ENCODE data around the gene PIP. TPM values are rescaled to one million over a fixed set of nuclear protein-coding genes. Genes with fewer than 3 reads are reported as not detected.
"Not testable (repeated sequence)": the region's sequence is repeated elsewhere in the genome, so short reads cannot be mapped to it uniquely, and the experiment has no call there.

The PIP gene
- total RNA-seq = not detected

- intact Hi-C loops (cut with DNase I) = no loop called here
- no peak for TF ChIP-seq CTCF (IDR thresholded peaks at IDR 0.05)
- DNase-seq (ENCODE audit: low spot score in 2 of 2) = no peak
These were observed at the start of gene PIP for GRCh38 chr7:143131781-143132180. TSS of gene PIP (plus strand) at chr7:143132077. CDS start at chr7:143132117, 40 bp downstream.

GRCh38 chr7:143085109-143085508 lies 46.8 kb upstream of the PIP start:
- no peaks in the 10 kb centered on the region for H3K27me3 ChIP-seq
- no peaks in the 10 kb centered on the region for H3K4me1 ChIP-seq
- TF ChIP-seq CTCF (IDR thresholded peaks at IDR 0.05) = no peak
- peaks cover 0 to 2% of the 10 kb centered on the region in 2 donors for H3K9me3 ChIP-seq
- H3K27ac ChIP-seq = no peak overlapping the region
- DNase-seq (ENCODE audit: low spot score in 2 of 2) = no peak
- H3K36me3 ChIP-seq = no peaks in the 10 kb centered on the region
- H3K4me3 ChIP-seq = no peak overlapping the region
- intact Hi-C loops (cut with DNase I) = no loop called here

More at GRCh38 chr7:143131781-143132180, at the start of gene PIP:
- no peak within 1 kb of the TSS for H3K27ac ChIP-seq
- no peaks in the 10 kb centered on the region for H3K27me3 ChIP-seq
- H3K36me3 ChIP-seq = no peaks in the 10 kb centered on the region
- no peak within 1 kb of the TSS for H3K4me3 ChIP-seq
- H3K4me1 ChIP-seq = no peaks in the 10 kb centered on the region
- H3K9me3 ChIP-seq = no peaks in the 10 kb centered on the region

- H3K36me3 ChIP-seq; H3K27ac ChIP-seq; DNase-seq (ENCODE audit: low spot score in 2 of 2); H3K27me3 ChIP-seq; H3K4me3 ChIP-seq; H3K9me3 ChIP-seq; H3K4me1 ChIP-seq; intact Hi-C loops (cut with DNase I): not testable (repeated sequence)
These were observed 46.3 kb upstream of the PIP start for GRCh38 chr7:143085610-143086009.

GRCh38 chr7:143088549-143089231 lies 43.2 kb upstream of the PIP start:
- H3K9me3 ChIP-seq; H3K36me3 ChIP-seq; H3K27ac ChIP-seq; DNase-seq (ENCODE audit: low spot score in 2 of 2); H3K27me3 ChIP-seq; intact Hi-C loops (cut with DNase I); H3K4me1 ChIP-seq; H3K4me3 ChIP-seq: not testable (repeated sequence)

GRCh38 chr7:143096146-143096545 lies 35.7 kb upstream of the PIP start:
- intact Hi-C loops (cut with DNase I) = no loop called here
- DNase-seq (ENCODE audit: low spot score in 2 of 2) = no peak
- Histone ChIP-seq H3K36me3 (no peaks in the 10 kb centered on the region), H3K4me3 (no peak overlapping the region), H3K4me1 (no peaks in the 10 kb centered on the region), H3K9me3 (peaks cover 0 to 23% of the 10 kb centered on the region in 2 donors), H3K27me3 (no peaks in the 10 kb centered on the region), H3K27ac (no peak overlapping the region)
- no peak for TF ChIP-seq CTCF (IDR thresholded peaks at IDR 0.05)

GRCh38 chr7:143099579-143099978 lies 32.3 kb upstream of the PIP start:
- H3K4me3 ChIP-seq; H3K4me1 ChIP-seq; H3K27me3 ChIP-seq; DNase-seq (ENCODE audit: low spot score in 2 of 2); H3K27ac ChIP-seq; intact Hi-C loops (cut with DNase I); H3K36me3 ChIP-seq: not testable (repeated sequence)
- peaks cover 0 to 23% of the 10 kb centered on the region in 2 donors for H3K9me3 ChIP-seq

- intact Hi-C loops (cut with DNase I) = no loop called here
- H3K36me3 ChIP-seq = no peaks in the 10 kb centered on the region
- peaks cover 0 to 4% of the 10 kb centered on the region in 2 donors for H3K9me3 ChIP-seq
- no peak overlapping the region for H3K4me3 ChIP-seq
- no peak for TF ChIP-seq CTCF (IDR thresholded peaks at IDR 0.05)
- H3K27ac ChIP-seq = no peak overlapping the region
- no peak for DNase-seq (ENCODE audit: low spot score in 2 of 2)
- no peaks in the 10 kb centered on the region for H3K27me3 ChIP-seq
- H3K4me1 ChIP-seq = no peaks in the 10 kb centered on the region
These were observed 27.1 kb upstream of the PIP start for GRCh38 chr7:143104759-143105158.

GRCh38 chr7:143108019-143108418 lies 23.9 kb upstream of the PIP start:
- H3K27ac ChIP-seq; H3K4me1 ChIP-seq; H3K36me3 ChIP-seq; DNase-seq (ENCODE audit: low spot score in 2 of 2); H3K4me3 ChIP-seq; H3K27me3 ChIP-seq; H3K9me3 ChIP-seq; intact Hi-C loops (cut with DNase I): not testable (repeated sequence)

All from ascending aorta (tissue), 2 donors.